Body of pancreas (tissue), 4 donors: ENCODE measurements around the gene BRME1.
A peak's percentile ranks its signal among the peaks of the same experiment; 100 is the strongest.

ENCODE experiments used
- CTCF ChIP-seq, 7 experiments: fragments of 450-650 bp in 4 of 7; fragments of 200-600 bp in 3 of 7; sonication (generic) in 3 of 7; IDR thresholded peaks; one replicate each; pipeline ENCODE4 v1.5.1; 2016 to 2019; ENCODE audit warnings: antibody characterized with exemption in 7 of 7
- POLR2A ChIP-seq, 3 donors: fragments of 450-650 bp; IDR thresholded peaks; one replicate each; pipeline ENCODE4 v1.6.1; 2016; ENCODE audit warnings: antibody characterized with exemption in 3 of 3, mild to moderate bottlenecking in 2 of 3

GRCh38 chr19:13833330-13834243 lies 72.3 kb downstream of the BRME1 start:
- TF ChIP-seq CTCF (IDR thresholded peaks at IDR 0.05) (peak; percentile 35 to 62 (median 43)), POLR2A (IDR thresholded peaks at IDR 0.05) (peak in 2 of 3 donors; percentile 26 to 30)
